SK-N-SH (cell line): Measurements from ENCODE around the gene ABCB9. TPM values are rescaled to one million over a fixed set of nuclear protein-coding genes. Genes with fewer than 3 reads are reported as not detected.

Experiments used
- CTCF ChIA-PET: fragments of 300-600, 350-600 bp; formaldehyde crosslinking; extraction: SDS; loops from one replicate; lab custom pipeline; 2021; lab: Yijun Ruan, JAX
- POLR2A ChIA-PET: fragments of 350-600 bp; sonication (Branson Sonifier 250); formaldehyde crosslinking; extraction: SDS; loops from one replicate; lab custom pipeline; 2020; ENCODE audit warnings: antibody characterized with exemption, inconsistent platforms; lab: Yijun Ruan, JAX
- DNase-seq: peaks from one replicate; pipeline ENCODE4 v3.0.0; 2012
- H2AFZ ChIP-seq: fragments of 200-600 bp; sonication (generic); 2 replicates; pipeline ENCODE4 v1.8.1; 2016; ENCODE audit warnings: antibody characterized with exemption, mild to moderate bottlenecking, low read depth
- H3F3A ChIP-seq: fragments of 200-600 bp; sonication (generic); replicated peaks from 2 replicates; pipeline ENCODE3; 2016; ENCODE audit warnings: antibody characterized with exemption, mild to moderate bottlenecking; ENCODE audit not compliant: insufficient read depth
- H3K27ac ChIP-seq, 2 experiments: fragments of 200-500 bp in 1 of 2; fragments of 200-600 bp in 1 of 2; sonication (Bioruptor generic) in 1 of 2; sonication (generic), shearing (Covaris generic) in 1 of 2; 2 replicates each; pipeline versions ENCODE4 v1.5.1 to v1.6.1; 2014 to 2016; ENCODE audit warnings: low read depth in 2 of 2, inconsistent platforms in 1 of 2, low read length in 1 of 2, mild to moderate bottlenecking in 1 of 2, mixed read lengths in 1 of 2
- H3K27me3 ChIP-seq: fragments of 200-600 bp; sonication (generic), shearing (Covaris generic); 2 replicates; pipeline ENCODE4 v1.6.1; 2016; ENCODE audit warnings: mixed run types; ENCODE audit not compliant: insufficient read depth
- H3K36me3 ChIP-seq, 2 experiments: fragments of 200-500 bp in 1 of 2; fragments of 200-600 bp in 1 of 2; sonication (Bioruptor generic) in 1 of 2; sonication (generic) in 1 of 2; replicated peaks in 1 of 2; 2 replicates each; pipeline versions ENCODE3 to v1.5.1; 2014 to 2016; ENCODE audit warnings: low read length in 1 of 2, mild to moderate bottlenecking in 1 of 2; ENCODE audit not compliant: insufficient read depth in 2 of 2, control insufficient read depth in 1 of 2
- H3K4me1 ChIP-seq, 2 experiments: fragments of 200-500 bp in 1 of 2; fragments of 200-600 bp in 1 of 2; sonication (Bioruptor generic) in 1 of 2; sonication (generic), shearing (Covaris generic) in 1 of 2; 2 replicates each; pipeline versions ENCODE4 v1.5.1 to v1.6.1; 2014 to 2016; ENCODE audit warnings: low read depth in 1 of 2, low read length in 1 of 2, mixed run types in 1 of 2; ENCODE audit not compliant: insufficient read depth in 2 of 2, control insufficient read depth in 1 of 2
- H3K4me2 ChIP-seq: fragments of 200-600 bp; sonication (generic), shearing (Covaris generic); 2 replicates; pipeline ENCODE4 v1.6.1; 2017; ENCODE audit warnings: mixed run types
- H3K4me3 ChIP-seq, 2 experiments: fragments of 200-500 bp in 1 of 2; fragments of 200-600 bp in 1 of 2; sonication (Bioruptor generic) in 1 of 2; sonication (generic), shearing (Covaris generic) in 1 of 2; 2 replicates each; pipeline versions ENCODE4 v1.5.1 to v1.8.1; 2014 to 2016; ENCODE audit warnings: low read depth in 2 of 2, inconsistent platforms in 1 of 2, low read length in 1 of 2, mild to moderate bottlenecking in 1 of 2, mixed read lengths in 1 of 2, moderate library complexity in 1 of 2
- H3K79me2 ChIP-seq: fragments of 200-600 bp; sonication (generic); 2 replicates; pipeline ENCODE4 v1.8.1; 2017; ENCODE audit warnings: mild to moderate bottlenecking; ENCODE audit not compliant: insufficient read depth
- H3K9ac ChIP-seq: fragments of 200-600 bp; sonication (generic); 2 replicates; pipeline ENCODE4 v1.6.1; 2017; ENCODE audit warnings: mixed run types
- H3K9me2 ChIP-seq: fragments of 200-600 bp; sonication (generic); 2 replicates; pipeline ENCODE4 v1.6.1; 2017; ENCODE audit warnings: mixed run types
- H3K9me3 ChIP-seq: fragments of 200-600 bp; sonication (generic); 2 replicates; pipeline ENCODE4 v1.6.1; 2017; ENCODE audit warnings: mixed run types, mild to moderate bottlenecking, moderate library complexity
- H4K20me1 ChIP-seq: fragments of 200-600 bp; sonication (generic); 2 replicates; pipeline ENCODE4 v1.6.1; 2017; ENCODE audit warnings: mild to moderate bottlenecking, mixed run types; ENCODE audit not compliant: insufficient read depth
- FOSL2 ChIP-seq: IDR thresholded peaks from 2 replicates; pipeline ENCODE4 v1.4.0; 2012; ENCODE audit warnings: low read depth, mild to moderate bottlenecking, moderate library complexity, borderline replicate concordance
- FOXM1 ChIP-seq: IDR thresholded peaks from 2 replicates; pipeline ENCODE4 v1.4.0; 2012; ENCODE audit warnings: low read depth, mild to moderate bottlenecking
- JUND ChIP-seq: IDR thresholded peaks from 2 replicates; pipeline ENCODE4 v1.4.0; 2012
- MAX ChIP-seq: IDR thresholded peaks from 2 replicates; pipeline ENCODE4 v1.4.0; 2012; ENCODE audit warnings: low read depth
- YY1 ChIP-seq: IDR thresholded peaks from 2 replicates; pipeline ENCODE4 v1.4.0; 2012; ENCODE audit warnings: low read depth, mild to moderate bottlenecking
- WGBS: methylation state at CpG from one replicate; pipeline ENCODE4 v1.1.6; 2017; ENCODE audit warnings: low lambda C conversion rate; 5-methylcytosine and 5-hydroxymethylcytosine counted together
- polyA plus RNA-seq, 3 experiments: library from polyadenylated mRNA; depleted of rRNA; stranded (reverse); fragments of >200 nt; gene quantifications; 2 replicates each; pipeline ENCODE4 v1.2.3, GENCODE V29; 2012
- TF ChIP-seq, protein P1 (sequence below): IDR thresholded peaks from 2 replicates; pipeline ENCODE4 v1.4.0; 2012; ENCODE audit warnings: low read depth, borderline replicate concordance
- TF ChIP-seq, protein P2 (sequence below): IDR thresholded peaks from 2 replicates; pipeline ENCODE4 v1.4.0; 2012; ENCODE audit warnings: low read depth, borderline replicate concordance

The ABCB9 gene
- polyA plus RNA-seq, 1 of the 3 experiments (the other 2 are of a cell fraction) = 6.2 TPM

- H4K20me1 ChIP-seq = no peaks in the 10 kb centered on the region
- H3K4me3 ChIP-seq = no peak overlapping the region
- H3K36me3 ChIP-seq = no peaks in the 10 kb centered on the region
- no peak overlapping the region for H3K27ac ChIP-seq
- no peak overlapping the region for H3K4me2 ChIP-seq
- TF ChIP-seq FOSL2 (no peak), MAX (no peak)
- no peak for DNase-seq
- CTCF ChIA-PET = no interaction called here
- H3K79me2 ChIP-seq = no peaks in the 10 kb centered on the region
- WGBS = 95% methylated on average over 12 of the region's 12 CpGs
- H3K9me3 ChIP-seq = no peaks in the 10 kb centered on the region
- H2AFZ ChIP-seq = no peak overlapping the region
- POLR2A ChIA-PET = no interaction called here
- H3F3A ChIP-seq = no peaks in the 10 kb centered on the region
- no peaks in the 10 kb centered on the region for H3K9me2 ChIP-seq
- no peak overlapping the region for H3K9ac ChIP-seq
- no peaks in the 10 kb centered on the region for H3K4me1 ChIP-seq
- no peaks in the 10 kb centered on the region for H3K27me3 ChIP-seq
Measured at GRCh38 chr12:122928404-122929147, 37.7 kb downstream of the ABCB9 start.

DNA sequence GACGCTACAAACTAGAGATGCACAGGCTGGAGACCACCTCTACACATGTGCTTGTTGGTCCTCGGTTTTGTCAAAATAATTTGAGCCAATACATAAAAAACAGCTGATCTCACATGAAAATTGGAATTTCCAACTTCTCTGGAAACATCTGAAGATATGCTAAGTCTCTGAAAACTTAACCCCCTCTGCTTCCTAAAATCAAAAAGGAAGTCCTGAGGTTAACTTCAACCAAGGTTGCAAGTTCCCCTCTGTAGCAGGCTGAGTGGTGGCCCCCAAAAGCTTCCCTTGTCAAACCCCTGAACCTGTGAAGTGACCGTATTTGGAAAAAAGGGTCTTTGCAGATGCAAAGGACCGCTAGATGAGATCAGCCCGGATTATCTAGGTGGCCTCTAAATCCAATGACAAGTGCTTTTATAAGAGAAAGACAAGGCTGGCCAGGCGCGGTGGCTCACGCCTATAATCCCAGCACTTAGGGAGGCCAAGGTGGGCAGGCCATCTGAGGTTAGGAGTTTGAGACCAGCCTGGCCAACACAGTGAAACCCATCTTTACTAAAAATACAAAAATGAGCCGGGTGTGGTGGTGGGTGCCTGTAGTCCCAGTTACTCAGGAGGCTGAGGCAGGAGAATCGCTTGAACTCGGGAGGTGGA is 38.4 kb downstream of the ABCB9 start:
- no peaks in the 10 kb centered on the region for H3K4me1 ChIP-seq
- no peak overlapping the region for H3K4me2 ChIP-seq
- H3K9me3 ChIP-seq = no peaks in the 10 kb centered on the region
- CTCF ChIA-PET = no interaction called here
- DNase-seq = no peak
- no peaks in the 10 kb centered on the region for H3K79me2 ChIP-seq
- WGBS = 87% methylated on average over 11 of the region's 11 CpGs
- H3K9ac ChIP-seq = no peak overlapping the region
- H3K27me3 ChIP-seq = no peaks in the 10 kb centered on the region
- no peak overlapping the region for H3K4me3 ChIP-seq
- no peaks in the 10 kb centered on the region for H3K36me3 ChIP-seq
- H3F3A ChIP-seq = no peaks in the 10 kb centered on the region
- no peaks in the 10 kb centered on the region for H4K20me1 ChIP-seq
- no peaks in the 10 kb centered on the region for H3K9me2 ChIP-seq
- no peak overlapping the region for H2AFZ ChIP-seq
- TF ChIP-seq YY1 = no peak
- TF ChIP-seq, protein P1, sequence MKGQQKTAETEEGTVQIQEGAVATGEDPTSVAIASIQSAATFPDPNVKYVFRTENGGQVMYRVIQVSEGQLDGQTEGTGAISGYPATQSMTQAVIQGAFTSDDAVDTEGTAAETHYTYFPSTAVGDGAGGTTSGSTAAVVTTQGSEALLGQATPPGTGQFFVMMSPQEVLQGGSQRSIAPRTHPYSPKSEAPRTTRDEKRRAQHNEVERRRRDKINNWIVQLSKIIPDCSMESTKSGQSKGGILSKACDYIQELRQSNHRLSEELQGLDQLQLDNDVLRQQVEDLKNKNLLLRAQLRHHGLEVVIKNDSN = no peak
- no peak for TF ChIP-seq FOXM1
- no peak for TF ChIP-seq JUND
- TF ChIP-seq, protein P2, sequence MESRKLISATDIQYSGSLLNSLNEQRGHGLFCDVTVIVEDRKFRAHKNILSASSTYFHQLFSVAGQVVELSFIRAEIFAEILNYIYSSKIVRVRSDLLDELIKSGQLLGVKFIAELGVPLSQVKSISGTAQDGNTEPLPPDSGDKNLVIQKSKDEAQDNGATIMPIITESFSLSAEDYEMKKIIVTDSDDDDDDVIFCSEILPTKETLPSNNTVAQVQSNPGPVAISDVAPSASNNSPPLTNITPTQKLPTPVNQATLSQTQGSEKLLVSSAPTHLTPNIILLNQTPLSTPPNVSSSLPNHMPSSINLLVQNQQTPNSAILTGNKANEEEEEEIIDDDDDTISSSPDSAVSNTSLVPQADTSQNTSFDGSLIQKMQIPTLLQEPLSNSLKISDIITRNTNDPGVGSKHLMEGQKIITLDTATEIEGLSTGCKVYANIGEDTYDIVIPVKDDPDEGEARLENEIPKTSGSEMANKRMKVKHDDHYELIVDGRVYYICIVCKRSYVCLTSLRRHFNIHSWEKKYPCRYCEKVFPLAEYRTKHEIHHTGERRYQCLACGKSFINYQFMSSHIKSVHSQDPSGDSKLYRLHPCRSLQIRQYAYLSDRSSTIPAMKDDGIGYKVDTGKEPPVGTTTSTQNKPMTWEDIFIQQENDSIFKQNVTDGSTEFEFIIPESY = no peak
- POLR2A ChIA-PET = no interaction called here
- H3K27ac ChIP-seq = no peak overlapping the region
